Mesendoderm (in vitro differentiated cells): Measurements from ENCODE around the gene CGB3.

ENCODE experiments used
- DNase-seq: peaks from one replicate; pipeline ENCODE4 v3.0.0; 2013
- H2AK5ac ChIP-seq: 2 replicates; pipeline ENCODE4 v1.6.1; 2013; ENCODE audit warnings: low read length, inconsistent platforms
- H2BK120ac ChIP-seq: 2 replicates; pipeline ENCODE4 v1.6.1; 2013; ENCODE audit warnings: low read depth, mild to moderate bottlenecking, low read length, moderate library complexity, mixed read lengths
- H2BK15ac ChIP-seq: replicated peaks from 2 replicates; pipeline ENCODE4 v1.6.1; 2013; ENCODE audit warnings: low read depth, mild to moderate bottlenecking, moderate library complexity
- H2BK5ac ChIP-seq: 2 replicates; pipeline ENCODE4 v1.6.1; 2013; ENCODE audit warnings: low read length, inconsistent platforms
- H3K18ac ChIP-seq: 2 replicates; pipeline ENCODE4 v1.6.1; 2013; ENCODE audit warnings: mild to moderate bottlenecking, low read length, mixed read lengths
- H3K23ac ChIP-seq: one replicate; pipeline ENCODE4 v1.6.1; 2013; ENCODE audit warnings: low read length
- H3K27ac ChIP-seq: 2 replicates; pipeline ENCODE4 v1.5.1; 2013; ENCODE audit warnings: low read depth, mild to moderate bottlenecking, inconsistent platforms, low read length, moderate library complexity
- H3K27me3 ChIP-seq: 2 replicates; pipeline ENCODE4 v1.6.1; 2013; ENCODE audit warnings: low read length, control low read depth, mild to moderate bottlenecking, inconsistent platforms; ENCODE audit not compliant: insufficient read depth, poor library complexity
- H3K36me3 ChIP-seq: 2 replicates; pipeline ENCODE4 v1.6.1; 2013; ENCODE audit warnings: low read length, inconsistent platforms; ENCODE audit not compliant: control insufficient read depth, insufficient read depth
- H3K4ac ChIP-seq: one replicate; pipeline ENCODE4 v1.6.1; 2013; ENCODE audit warnings: low read depth, mild to moderate bottlenecking, low read length, moderate library complexity
- H3K4me1 ChIP-seq: 2 replicates; pipeline ENCODE4 v1.6.1; 2013; ENCODE audit warnings: low read depth, low read length, inconsistent platforms; ENCODE audit not compliant: control insufficient read depth
- H3K4me2 ChIP-seq: 2 replicates; pipeline ENCODE4 v1.6.1; 2013; ENCODE audit warnings: low read length
- H3K4me3 ChIP-seq: 2 replicates; pipeline ENCODE4 v1.5.1; 2013; ENCODE audit warnings: mild to moderate bottlenecking, low read length
- H3K56ac ChIP-seq: one replicate; pipeline ENCODE4 v1.6.1; 2013; ENCODE audit warnings: low read length
- H3K79me1 ChIP-seq: 2 replicates; pipeline ENCODE4 v1.6.1; 2013; ENCODE audit warnings: low read length, inconsistent platforms
- H3K79me2 ChIP-seq: 2 replicates; pipeline ENCODE4 v1.6.1; 2013; ENCODE audit warnings: mild to moderate bottlenecking, low read length; ENCODE audit not compliant: control insufficient read depth, insufficient read depth
- H3K9ac ChIP-seq: 2 replicates; pipeline ENCODE4 v1.6.1; 2013; ENCODE audit warnings: low read length, inconsistent platforms
- H4K5ac ChIP-seq: one replicate; pipeline ENCODE4 v1.6.1; 2013; ENCODE audit warnings: low read length
- H4K8ac ChIP-seq: one replicate; pipeline ENCODE4 v1.6.1; 2013; ENCODE audit warnings: low read depth, mild to moderate bottlenecking, control low read depth, low read length, moderate library complexity
- WGBS: extraction: QIAGEN DNeasy Blood & Tissue Kit; methylation state at CpG from one replicate; pipeline ENCODE4 v1.1.7; 2013; ENCODE audit warnings: low lambda C conversion rate, missing lambda C conversion rate; ENCODE audit not compliant: insufficient coverage; ENCODE audit errors: extremely low coverage; 5-methylcytosine and 5-hydroxymethylcytosine counted together

Gene CGB3

DNA sequence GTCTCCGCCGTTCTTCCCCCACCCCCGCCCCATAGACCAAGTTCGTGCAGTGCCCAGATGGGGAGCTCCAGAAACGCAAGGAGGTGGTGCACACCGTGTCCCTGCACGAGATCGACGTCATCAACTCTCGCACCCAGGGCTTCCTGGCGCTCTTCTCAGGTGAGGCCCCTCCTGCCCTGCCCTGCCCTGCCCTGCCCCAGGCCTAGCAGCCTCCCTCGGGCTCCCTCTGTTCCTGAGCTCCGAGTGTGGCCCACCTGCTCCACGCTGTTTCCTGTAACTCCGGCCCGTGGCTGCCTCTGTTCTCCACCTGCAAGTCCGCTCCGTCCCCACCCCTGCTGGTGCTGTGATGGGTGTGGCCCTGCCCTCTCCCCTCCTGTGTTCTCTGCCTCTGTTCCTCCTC lies 13.7 kb downstream of the CGB3 start:
- Histone ChIP-seq H2BK5ac (no peak overlapping the region), H3K27me3 (no peaks in the 10 kb centered on the region), H4K5ac (no peak overlapping the region), H3K4ac (no peak overlapping the region), H3K79me2 (no peaks in the 10 kb centered on the region), H2BK120ac (no peak overlapping the region), H3K18ac (no peak overlapping the region), H3K4me1 (no peaks in the 10 kb centered on the region), H3K79me1 (no peaks in the 10 kb centered on the region), H3K4me2 (no peak overlapping the region), H3K56ac (no peak overlapping the region), H3K4me3 (no peak overlapping the region), H2BK15ac (no peak overlapping the region), H3K27ac (no peak overlapping the region), H3K9ac (no peak overlapping the region), H4K8ac (no peak overlapping the region), H3K23ac (no peak overlapping the region), H3K36me3 (peaks cover 13% of the 10 kb centered on the region), H2AK5ac (no peak overlapping the region)
- no CpG with 5 or more reads among the region's 18 CpGs for WGBS
- no peak for DNase-seq

DNA sequence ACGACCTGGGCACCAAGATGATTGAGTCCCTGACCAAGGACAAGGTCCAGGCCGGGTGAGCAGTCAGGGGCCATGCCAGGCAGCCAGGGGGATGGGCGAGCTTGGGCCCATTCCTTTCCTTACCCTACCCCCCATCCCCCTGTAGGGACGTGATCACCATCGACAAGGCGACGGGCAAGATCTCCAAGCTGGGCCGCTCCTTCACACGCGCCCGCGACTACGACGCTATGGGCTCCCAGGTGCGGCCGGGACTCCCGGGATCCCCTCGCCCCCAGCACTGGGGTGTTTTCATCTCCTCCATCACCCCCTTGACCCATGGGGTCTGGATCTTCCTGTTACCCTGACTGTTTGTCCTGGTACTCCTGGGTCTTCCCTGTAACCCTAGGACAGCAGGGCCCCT lies 14.3 kb downstream of the CGB3 start:
- H3K79me1 ChIP-seq = no peaks in the 10 kb centered on the region
- H2BK15ac ChIP-seq = no peak overlapping the region
- H3K4me2 ChIP-seq = no peak overlapping the region
- no peak for DNase-seq
- H3K9ac ChIP-seq = no peak overlapping the region
- H3K27ac ChIP-seq = no peak overlapping the region
- no peak overlapping the region for H4K8ac ChIP-seq
- no peak overlapping the region for H3K56ac ChIP-seq
- no peaks in the 10 kb centered on the region for H3K4me1 ChIP-seq
- no peak overlapping the region for H3K4me3 ChIP-seq
- H3K36me3 ChIP-seq = peaks cover 19% of the 10 kb centered on the region
- H2BK120ac ChIP-seq = no peak overlapping the region
- H2AK5ac ChIP-seq = no peak overlapping the region
- H4K5ac ChIP-seq = no peak overlapping the region
- no peak overlapping the region for H3K23ac ChIP-seq
- no peak overlapping the region for H3K4ac ChIP-seq
- H3K18ac ChIP-seq = no peak overlapping the region
- no peaks in the 10 kb centered on the region for H3K79me2 ChIP-seq
- no peak overlapping the region for H2BK5ac ChIP-seq
- no CpG with 5 or more reads among the region's 18 CpGs for WGBS
- H3K27me3 ChIP-seq = no peaks in the 10 kb centered on the region

DNA sequence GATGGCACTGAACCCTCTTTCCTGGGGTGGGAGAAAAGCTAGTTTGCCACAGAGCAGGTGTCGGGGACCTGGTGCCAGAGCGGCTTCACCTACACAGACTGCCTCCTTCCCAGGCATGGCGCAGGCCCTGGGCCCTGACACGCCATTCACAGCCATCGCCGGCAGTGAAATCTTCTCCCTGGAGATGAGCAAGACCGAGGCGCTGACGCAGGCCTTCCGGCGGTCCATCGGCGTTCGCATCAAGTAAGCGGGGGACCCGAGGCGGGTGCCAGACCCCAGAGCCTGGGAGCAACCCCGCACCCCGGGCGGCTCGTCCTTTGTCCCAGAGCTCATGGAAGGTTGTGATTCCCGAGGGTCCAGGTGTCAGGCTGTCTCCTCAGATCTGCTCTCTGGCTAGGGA lies 17.2 kb downstream of the CGB3 start:
- Histone ChIP-seq H3K79me2 (no peaks in the 10 kb centered on the region), H3K36me3 (peaks cover 22% of the 10 kb centered on the region), H3K9ac (no peak overlapping the region), H3K4me1 (no peaks in the 10 kb centered on the region), H3K4me2 (no peak overlapping the region), H3K79me1 (no peaks in the 10 kb centered on the region), H3K27ac (no peak overlapping the region), H3K27me3 (no peaks in the 10 kb centered on the region), H2BK120ac (no peak overlapping the region), H2AK5ac (no peak overlapping the region), H3K56ac (no peak overlapping the region), H4K8ac (no peak overlapping the region), H3K4ac (no peak overlapping the region), H2BK5ac (no peak overlapping the region), H3K23ac (no peak overlapping the region), H2BK15ac (no peak overlapping the region), H3K18ac (no peak overlapping the region), H3K4me3 (no peak overlapping the region), H4K5ac (no peak overlapping the region)
- no peak for DNase-seq
- WGBS = no CpG with 5 or more reads among the region's 22 CpGs

DNA sequence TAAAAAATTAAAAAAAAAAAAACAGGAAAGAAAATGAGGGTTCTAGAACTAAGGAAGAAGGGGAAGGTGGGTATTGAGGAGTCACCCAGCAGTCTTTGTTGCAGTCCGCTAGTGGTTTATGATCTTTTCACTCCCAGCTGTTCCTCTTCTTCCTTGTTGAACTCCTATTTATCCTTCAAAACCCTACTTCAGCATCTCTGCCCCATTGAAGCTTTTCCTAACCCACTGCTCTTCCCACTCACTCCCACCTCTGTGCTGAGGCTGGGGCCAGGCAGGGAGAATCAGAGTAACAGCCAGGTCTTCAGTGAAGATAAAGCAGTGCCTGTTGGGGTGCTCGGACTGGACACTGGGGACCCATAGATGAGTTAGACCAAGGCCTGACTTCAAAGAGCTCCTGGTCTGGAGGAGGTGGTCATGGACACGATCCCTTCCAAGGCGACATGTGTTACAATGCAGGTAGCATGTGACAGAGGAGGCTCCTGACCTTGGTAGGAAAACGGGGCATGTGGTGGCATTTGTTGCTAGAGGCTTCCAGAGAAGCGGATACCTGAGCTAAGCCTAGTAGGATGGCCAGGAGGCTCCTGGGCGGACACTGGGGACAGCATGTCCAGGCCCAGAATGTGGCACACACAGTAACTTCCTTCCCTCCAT lies 19.0 kb downstream of the CGB3 start:
- no peak overlapping the region for H3K18ac ChIP-seq
- no peak overlapping the region for H4K5ac ChIP-seq
- H3K79me1 ChIP-seq = no peaks in the 10 kb centered on the region
- H3K79me2 ChIP-seq = no peaks in the 10 kb centered on the region
- no peak overlapping the region for H3K56ac ChIP-seq
- no peaks in the 10 kb centered on the region for H3K4me1 ChIP-seq
- H3K23ac ChIP-seq = no peak overlapping the region
- H3K27ac ChIP-seq = no peak overlapping the region
- peaks cover 16% of the 10 kb centered on the region for H3K36me3 ChIP-seq
- no peak overlapping the region for H2BK15ac ChIP-seq
- no peak overlapping the region for H2BK5ac ChIP-seq
- H3K4me2 ChIP-seq = no peak overlapping the region
- H2AK5ac ChIP-seq = no peak overlapping the region
- H3K4ac ChIP-seq = no peak overlapping the region
- H3K4me3 ChIP-seq = no peak overlapping the region
- no peaks in the 10 kb centered on the region for H3K27me3 ChIP-seq
- no peak overlapping the region for H2BK120ac ChIP-seq
- no CpG with 5 or more reads among the region's 7 CpGs for WGBS
- no peak overlapping the region for H4K8ac ChIP-seq
- DNase-seq = no peak
- no peak overlapping the region for H3K9ac ChIP-seq

DNA sequence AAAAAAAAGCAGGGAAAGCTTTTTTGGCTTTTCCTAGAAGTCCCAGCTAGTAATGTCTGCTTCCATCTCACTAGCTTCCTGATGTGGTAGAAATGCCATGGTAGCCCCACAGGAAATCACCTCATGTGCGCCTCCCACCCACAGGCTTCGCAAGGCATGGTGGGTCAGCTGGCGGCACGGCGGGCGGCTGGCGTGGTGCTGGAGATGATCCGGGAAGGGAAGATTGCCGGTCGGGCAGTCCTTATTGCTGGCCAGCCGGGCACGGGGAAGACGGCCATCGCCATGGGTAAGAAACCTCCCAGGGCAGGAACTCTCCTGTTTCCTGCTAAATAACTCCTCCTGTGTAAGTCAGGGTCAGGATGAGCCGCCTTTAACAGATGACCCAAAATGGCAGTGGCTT lies 20.0 kb downstream of the CGB3 start:
- Histone ChIP-seq H2AK5ac (no peak overlapping the region), H3K4ac (no peak overlapping the region), H3K23ac (no peak overlapping the region), H3K79me2 (no peaks in the 10 kb centered on the region), H3K27me3 (no peaks in the 10 kb centered on the region), H3K4me3 (no peak overlapping the region), H2BK15ac (no peak overlapping the region), H3K18ac (no peak overlapping the region), H3K56ac (no peak overlapping the region), H3K4me2 (no peak overlapping the region), H3K4me1 (no peaks in the 10 kb centered on the region), H2BK5ac (no peak overlapping the region), H3K79me1 (no peaks in the 10 kb centered on the region), H3K9ac (no peak overlapping the region), H3K27ac (no peak overlapping the region), H2BK120ac (no peak overlapping the region), H3K36me3 (peaks cover 15% of the 10 kb centered on the region), H4K8ac (no peak overlapping the region), H4K5ac (no peak overlapping the region)
- DNase-seq = no peak
- no CpG with 5 or more reads among the region's 15 CpGs for WGBS
